Measurements from ENCODE around the gene MYBL2. TPM values are rescaled to one million over a fixed set of nuclear protein-coding genes. Genes with fewer than 3 reads are reported as not detected.

The MYBL2 gene
- total RNA-seq, 4 donors from 2014 or later: 0.19 to 2.3 TPM; not detected in 2

- DNase-seq (ENCODE audit: low spot score): no peak
- TF ChIP-seq CTCF (IDR thresholded peaks at IDR 0.05): no peak
- ATAC-seq (ENCODE audit: low FRiP score): no peak
These were observed 2.4 kb downstream of the MYBL2 start for GRCh38 chr20:43669332-43669731.

DNA sequence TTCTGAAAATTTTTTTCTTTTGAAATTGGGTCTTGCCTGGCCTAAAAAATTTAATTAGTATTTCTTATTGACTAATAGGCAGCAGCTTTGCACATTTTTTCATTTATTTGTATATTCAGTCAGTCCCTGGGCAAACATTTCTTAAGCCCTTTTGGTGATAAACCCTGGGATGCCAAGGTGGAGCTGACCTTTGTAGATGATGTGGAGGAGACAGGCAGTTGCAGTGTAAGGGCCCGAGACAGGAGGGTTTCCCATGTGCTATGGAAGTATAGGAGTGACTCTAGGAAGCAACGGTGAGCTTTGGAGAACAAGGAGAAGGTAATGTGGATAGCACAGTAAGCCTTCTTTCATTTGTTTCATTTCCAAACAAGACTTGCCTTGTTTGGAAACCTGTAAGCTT, 3.5 kb downstream of the MYBL2 start:
- ATAC-seq (ENCODE audit: low FRiP score) (no peak), DNase-seq (ENCODE audit: low spot score) (no peak)
- TF ChIP-seq CTCF (IDR thresholded peaks at IDR 0.05): no peak

GRCh38 chr20:43676368-43676767, 9.5 kb downstream of the MYBL2 start:
- TF ChIP-seq CTCF (IDR thresholded peaks at IDR 0.05): no peak
- ATAC-seq (ENCODE audit: low FRiP score) (no peak), DNase-seq (ENCODE audit: low spot score) (no peak)

DNA sequence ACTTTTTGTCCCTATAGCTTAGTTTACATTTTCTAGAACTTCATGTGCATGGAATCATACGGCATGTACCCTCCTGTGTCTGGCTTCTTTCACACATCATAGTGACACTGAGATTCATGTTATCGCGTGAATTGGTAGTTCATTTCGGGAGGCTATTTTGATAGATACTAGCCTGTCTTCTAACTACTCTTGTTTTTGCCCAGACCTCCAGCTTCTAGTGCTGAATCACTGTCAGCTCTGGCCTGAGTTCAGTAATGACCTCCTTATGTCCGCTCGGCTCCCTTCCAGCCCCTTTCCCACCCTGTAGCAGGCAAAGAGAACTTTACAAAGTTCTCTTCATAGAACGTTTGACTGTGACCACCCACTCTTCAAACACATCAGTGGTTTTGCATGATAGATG, 14.1 kb downstream of the MYBL2 start:
- ATAC-seq (ENCODE audit: low FRiP score): no peak
- DNase-seq (ENCODE audit: low spot score): no peak
- TF ChIP-seq CTCF (IDR thresholded peaks at IDR 0.05): no peak

- no peak for TF ChIP-seq CTCF (IDR thresholded peaks at IDR 0.05)
- no peak for DNase-seq (ENCODE audit: low spot score)
- ATAC-seq (ENCODE audit: low FRiP score): no peak
These were observed 14.6 kb downstream of the MYBL2 start for GRCh38 chr20:43681468-43681942.

GRCh38 chr20:43681991-43682410, 15.1 kb downstream of the MYBL2 start:
- no peak for ATAC-seq (ENCODE audit: low FRiP score)

More at GRCh38 chr20:43681991-43682410, 15.1 kb downstream of the MYBL2 start:
- DNase-seq (ENCODE audit: low spot score): no peak
- no peak for TF ChIP-seq CTCF (IDR thresholded peaks at IDR 0.05)

Measured in omental fat pad (tissue), 4 donors.